Uterus (tissue), 2 donors: ENCODE data around the gene TRAF5.

Experiments
- CTCF ChIP-seq, 4 experiments: fragments of 200-600 bp in 2 of 4; fragments of 450-650 bp in 2 of 4; sonication (generic) in 2 of 4; IDR thresholded peaks; one replicate each; pipeline ENCODE4 v1.5.1; 2016 to 2019; ENCODE audit warnings: antibody characterized with exemption in 4 of 4, mild to moderate bottlenecking in 2 of 4, moderate library complexity in 1 of 4
- POLR2A ChIP-seq, 2 donors: fragments of 450-650 bp; IDR thresholded peaks; one replicate each; pipeline ENCODE4 v1.6.1; 2016; ENCODE audit warnings: antibody characterized with exemption in 2 of 2, mild to moderate bottlenecking in 1 of 2, moderate library complexity in 1 of 2

- TF ChIP-seq CTCF (IDR thresholded peaks at IDR 0.05) (no peak), POLR2A (IDR thresholded peaks at IDR 0.05) (no peak)
Measured at GRCh38 chr1:211337430-211338223, 11.0 kb downstream of the TRAF5 start.
